HG03460 (cell line): Measurements from ENCODE around the gene OPHN1.

Experiments
- ATAC-seq: cut with Tn5 transposase; IDR thresholded peaks from one replicate; pipeline ENCODE4 v1.9.1; 2021; ENCODE audit not compliant: unreplicated experiment

The OPHN1 gene

GRCh38 chrX:68254738-68255645 lies 178.3 kb downstream of the OPHN1 start:
- no peak for ATAC-seq

- no peak for ATAC-seq
Measured at GRCh38 chrX:68252664-68253063, 180.6 kb downstream of the OPHN1 start.

- no peak for ATAC-seq
Measured at GRCh38 chrX:68249903-68250302, 183.4 kb downstream of the OPHN1 start.

- no peak for ATAC-seq
Measured at GRCh38 chrX:68249401-68249831, 183.9 kb downstream of the OPHN1 start.

GRCh38 chrX:68238568-68238967 lies 194.7 kb downstream of the OPHN1 start:
- ATAC-seq, result no peak

- no peak for ATAC-seq
Measured at GRCh38 chrX:68234171-68234910, 199.0 kb downstream of the OPHN1 start.

GRCh38 chrX:68232206-68232605 lies 201.1 kb downstream of the OPHN1 start:
- ATAC-seq, result no peak

- no peak for ATAC-seq
Measured at GRCh38 chrX:68209008-68209407, 224.3 kb downstream of the OPHN1 start.

GRCh38 chrX:68204521-68205038 lies 228.7 kb downstream of the OPHN1 start:
- no peak for ATAC-seq

- peak; percentile 88 for ATAC-seq
Measured at GRCh38 chrX:68203646-68204045, 229.6 kb downstream of the OPHN1 start.

- peak; percentile 12 for ATAC-seq
Measured at GRCh38 chrX:68203211-68203610, 230.1 kb downstream of the OPHN1 start.

- no peak for ATAC-seq
Measured at GRCh38 chrX:68199062-68199848, 234.0 kb downstream of the OPHN1 start.

GRCh38 chrX:68196939-68197791 lies 236.1 kb downstream of the OPHN1 start:
- ATAC-seq, result no peak

GRCh38 chrX:68195561-68195960 lies 237.7 kb downstream of the OPHN1 start:
- ATAC-seq, result no peak

GRCh38 chrX:68193786-68194185 lies 239.5 kb downstream of the OPHN1 start:
- ATAC-seq, result no peak

GRCh38 chrX:68193234-68193633 lies 240.1 kb downstream of the OPHN1 start:
- ATAC-seq, result no peak

GRCh38 chrX:68190799-68191198 lies 242.5 kb downstream of the OPHN1 start:
- ATAC-seq, result no peak

GRCh38 chrX:68186552-68187262 lies 246.6 kb downstream of the OPHN1 start:
- no peak for ATAC-seq

GRCh38 chrX:68185161-68185560 lies 248.1 kb downstream of the OPHN1 start:
- ATAC-seq, result no peak
